LNCAP (cell line): ENCODE measurements around the gene RELA.

Experiments used
- TF ChIP-seq, protein P1 (sequence below): fragments of 450-650 bp; IDR thresholded peaks from 2 replicates; pipeline ENCODE4 v1.5.1; 2017; ENCODE audit warnings: mild to moderate bottlenecking

The RELA gene

GRCh38 chr11:65660038-65660437 is 2.7 kb downstream of the RELA start:
- TF ChIP-seq, protein P1, sequence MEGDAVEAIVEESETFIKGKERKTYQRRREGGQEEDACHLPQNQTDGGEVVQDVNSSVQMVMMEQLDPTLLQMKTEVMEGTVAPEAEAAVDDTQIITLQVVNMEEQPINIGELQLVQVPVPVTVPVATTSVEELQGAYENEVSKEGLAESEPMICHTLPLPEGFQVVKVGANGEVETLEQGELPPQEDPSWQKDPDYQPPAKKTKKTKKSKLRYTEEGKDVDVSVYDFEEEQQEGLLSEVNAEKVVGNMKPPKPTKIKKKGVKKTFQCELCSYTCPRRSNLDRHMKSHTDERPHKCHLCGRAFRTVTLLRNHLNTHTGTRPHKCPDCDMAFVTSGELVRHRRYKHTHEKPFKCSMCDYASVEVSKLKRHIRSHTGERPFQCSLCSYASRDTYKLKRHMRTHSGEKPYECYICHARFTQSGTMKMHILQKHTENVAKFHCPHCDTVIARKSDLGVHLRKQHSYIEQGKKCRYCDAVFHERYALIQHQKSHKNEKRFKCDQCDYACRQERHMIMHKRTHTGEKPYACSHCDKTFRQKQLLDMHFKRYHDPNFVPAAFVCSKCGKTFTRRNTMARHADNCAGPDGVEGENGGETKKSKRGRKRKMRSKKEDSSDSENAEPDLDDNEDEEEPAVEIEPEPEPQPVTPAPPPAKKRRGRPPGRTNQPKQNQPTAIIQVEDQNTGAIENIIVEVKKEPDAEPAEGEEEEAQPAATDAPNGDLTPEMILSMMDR, result no peak

DNA sequence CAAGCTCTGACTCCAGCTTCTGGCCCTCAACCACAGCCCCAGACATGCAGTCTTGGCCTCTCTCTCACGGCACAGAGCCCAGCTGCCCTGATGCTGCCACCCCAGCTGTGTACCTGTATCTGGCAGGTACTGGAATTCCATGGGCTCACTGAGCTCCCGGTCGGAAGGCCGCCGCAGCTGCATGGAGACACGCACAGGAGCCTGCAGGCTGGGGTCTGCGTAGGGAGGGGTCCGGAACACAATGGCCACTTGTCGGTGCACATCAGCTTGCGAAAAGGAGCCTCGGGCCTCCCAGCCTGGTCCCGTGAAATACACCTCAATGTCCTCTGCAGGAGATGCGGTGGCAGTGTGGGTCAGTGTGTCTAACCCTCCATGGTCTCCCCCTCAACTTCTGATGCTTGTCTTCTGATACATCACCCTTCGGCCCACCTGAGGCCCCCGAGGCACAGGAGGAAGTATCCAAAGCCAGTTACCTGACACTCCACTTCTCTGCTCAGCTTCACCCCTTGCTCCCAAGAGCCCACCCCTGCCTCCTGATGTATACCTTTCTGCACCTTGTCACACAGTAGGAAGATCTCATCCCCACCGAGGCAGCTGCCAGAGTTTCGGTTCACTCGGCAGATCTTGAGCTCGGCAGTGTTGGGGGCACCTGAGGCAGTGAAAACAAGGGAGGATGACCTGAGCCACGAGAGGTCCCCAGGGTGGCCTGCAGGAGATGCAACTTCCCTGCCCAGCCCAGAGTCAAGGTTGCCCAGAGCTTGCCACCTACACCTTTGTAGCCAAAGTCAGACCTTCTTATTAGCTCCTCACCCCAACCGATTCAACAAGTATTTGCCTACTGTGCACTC is 4.3 kb downstream of the RELA start:
- TF ChIP-seq, protein P1, result no peak

DNA sequence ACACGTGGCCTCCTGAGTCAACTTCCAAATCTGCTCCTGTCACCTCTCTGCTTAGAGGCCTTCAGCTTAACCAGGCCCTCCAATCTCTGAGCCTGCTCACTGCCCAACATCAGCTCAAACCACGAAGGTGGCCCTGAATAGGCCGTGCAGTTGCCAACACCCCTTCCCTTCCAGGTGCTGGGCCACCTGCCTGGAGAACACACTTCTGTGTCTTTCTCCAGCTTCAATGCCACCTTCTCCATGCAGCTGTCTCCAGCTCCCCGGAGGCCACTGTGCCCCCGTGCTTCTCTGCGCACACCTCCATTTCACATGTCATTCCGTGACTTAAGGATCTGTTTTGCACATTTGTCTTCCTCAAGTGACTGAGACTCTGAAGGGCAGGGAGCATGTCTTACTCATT is 5.3 kb downstream of the RELA start:
- TF ChIP-seq, protein P1, result no peak

GRCh38 chr11:65655570-65656332 is 7.0 kb downstream of the RELA start:
- TF ChIP-seq, protein P1, result no peak

DNA sequence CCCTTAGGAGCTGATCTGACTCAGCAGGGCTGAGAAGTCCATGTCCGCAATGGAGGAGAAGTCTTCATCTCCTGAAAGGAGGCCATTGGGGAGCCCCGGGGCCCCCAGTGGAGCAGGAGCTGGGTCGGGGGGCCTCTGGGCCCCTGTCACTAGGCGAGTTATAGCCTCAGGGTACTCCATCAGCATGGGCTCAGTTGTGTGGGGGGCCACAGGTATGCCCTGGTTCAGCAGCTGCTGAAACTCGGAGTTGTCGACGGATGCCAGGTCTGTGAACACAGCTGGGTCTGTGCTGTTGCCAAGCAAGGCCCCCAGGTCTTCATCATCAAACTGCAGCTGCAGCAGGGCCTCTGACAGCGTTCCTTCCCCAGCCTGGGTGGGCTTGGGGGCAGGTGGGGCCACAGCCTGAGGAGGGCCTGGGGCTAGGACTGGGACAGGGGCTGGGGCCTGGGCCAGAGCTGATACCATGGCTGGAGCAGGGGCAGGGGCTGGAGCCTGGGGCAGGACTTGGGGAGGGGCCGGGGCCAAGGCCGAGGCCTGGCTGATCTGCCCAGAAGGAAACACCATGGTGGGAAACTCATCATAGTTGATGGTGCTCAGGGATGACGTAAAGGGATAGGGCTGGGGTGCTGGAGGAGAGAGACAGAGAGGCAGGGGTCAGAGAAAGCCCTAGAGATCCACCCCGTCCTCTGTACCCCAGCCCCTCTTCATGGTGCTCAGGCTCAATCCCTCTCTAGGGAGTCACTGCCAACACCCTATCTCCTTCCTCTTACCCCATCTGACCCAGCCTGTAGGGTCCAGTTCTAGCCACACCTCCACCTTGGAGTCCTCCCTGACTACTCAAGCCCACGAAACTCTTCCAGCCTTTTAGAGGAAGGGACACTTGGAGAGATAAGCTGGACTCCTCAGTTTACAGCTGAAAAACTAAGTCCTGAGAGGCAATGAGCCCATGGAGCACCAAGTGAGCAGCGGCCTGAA is 8.1 kb downstream of the RELA start:
- TF ChIP-seq, protein P1, result no peak

DNA sequence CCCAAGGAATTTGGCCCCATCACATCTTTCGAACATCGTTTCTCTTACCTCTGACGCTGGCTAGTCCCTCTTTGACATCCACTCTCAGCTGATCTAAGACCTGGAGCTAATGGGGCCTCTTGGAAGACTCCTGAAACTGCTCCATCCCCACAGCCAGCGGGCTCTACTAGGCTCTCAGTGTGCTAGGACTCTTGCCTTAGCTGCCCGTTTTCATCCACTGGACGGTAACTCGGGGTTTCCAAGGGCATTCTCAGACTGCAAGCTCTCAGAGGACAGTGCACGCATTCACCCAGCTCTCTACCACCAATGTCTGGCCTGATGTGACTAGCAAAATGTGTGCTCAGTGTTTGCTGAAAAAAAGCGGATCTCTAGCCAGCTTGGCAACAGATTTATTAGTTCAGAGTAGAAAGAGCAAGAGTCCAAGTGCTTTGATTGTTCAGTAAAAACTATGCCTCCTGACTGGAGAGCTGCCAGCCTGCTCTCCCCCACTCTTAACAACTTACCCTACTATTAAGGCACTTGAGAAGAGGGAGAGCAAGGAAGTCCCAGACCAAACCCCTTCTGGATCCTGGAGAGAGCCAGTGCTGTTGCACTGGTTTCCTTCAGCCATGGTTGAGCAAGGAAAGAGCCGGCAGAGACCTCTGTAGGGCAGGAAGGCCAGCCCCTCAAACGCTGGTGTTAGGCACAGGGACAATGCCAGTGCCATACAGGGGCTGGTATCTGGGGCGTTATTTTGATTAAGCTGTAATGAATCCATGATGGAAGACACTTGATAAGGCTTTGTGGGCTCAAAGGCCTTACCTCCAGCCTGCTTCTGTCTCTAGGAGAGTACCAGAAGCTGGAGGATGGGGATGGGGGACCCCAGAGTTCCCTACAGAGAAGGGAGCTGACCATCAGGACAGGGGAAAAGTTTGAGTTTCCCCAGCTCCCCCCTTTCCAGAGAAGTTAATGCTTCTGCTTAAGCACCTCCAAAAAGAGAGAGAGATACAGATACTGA is 9.2 kb downstream of the RELA start:
- TF ChIP-seq, protein P1, result no peak
